NCI-H1105 (cell line): Measurements from ENCODE around the gene GLI2.

ENCODE experiments used
- DNase-seq: peaks from one replicate; lab custom pipeline; 2025; lab: John Stamatoyannopoulos, UW

GLI2 gene

DNA sequence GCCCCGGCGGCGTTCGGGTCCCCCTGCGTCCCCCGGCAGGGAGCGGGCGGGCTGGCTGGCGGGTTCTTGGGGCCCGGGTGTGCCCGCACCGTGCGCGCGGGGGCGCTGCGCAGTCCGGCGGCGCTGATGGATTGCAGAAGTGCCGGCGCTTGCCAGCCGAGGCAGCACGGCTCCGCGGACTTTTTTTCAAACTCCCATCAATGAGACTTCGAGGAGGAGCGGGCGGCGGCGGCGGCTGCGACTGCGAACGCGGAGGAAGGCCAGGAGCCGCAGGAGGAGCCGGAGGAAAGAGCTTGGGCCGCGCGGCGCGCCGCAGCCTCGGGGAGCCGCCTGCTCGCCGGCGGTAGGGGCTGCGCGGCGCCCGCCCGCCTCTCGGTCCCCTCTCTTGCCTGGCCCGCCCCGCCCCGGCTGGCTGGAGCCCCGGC lies at the start of gene GLI2:
TSS of gene GLI2 (plus strand) at position 123 of the 425 bp plus-strand sequence. CDS start 61,453 bp downstream, outside the sequence.
- DNase-seq: peak; percentile 71

DNA sequence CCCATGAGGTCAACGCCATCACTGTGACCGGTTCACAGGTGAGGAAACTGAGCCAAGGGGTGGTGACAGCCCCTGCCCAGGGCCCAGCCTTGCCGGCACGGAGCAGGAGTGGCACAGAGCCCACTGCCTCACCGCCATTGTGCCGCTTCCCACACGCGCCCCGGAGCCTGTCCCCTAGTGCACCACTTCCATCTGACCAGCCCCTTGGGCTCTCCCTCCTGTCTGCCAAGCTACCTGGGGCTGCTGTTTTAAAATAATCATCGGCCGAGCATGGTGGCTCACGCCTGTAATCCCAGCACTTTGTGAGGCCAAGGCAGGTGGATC lies 49.7 kb upstream of the GLI2 start:
- no peak for DNase-seq

DNA sequence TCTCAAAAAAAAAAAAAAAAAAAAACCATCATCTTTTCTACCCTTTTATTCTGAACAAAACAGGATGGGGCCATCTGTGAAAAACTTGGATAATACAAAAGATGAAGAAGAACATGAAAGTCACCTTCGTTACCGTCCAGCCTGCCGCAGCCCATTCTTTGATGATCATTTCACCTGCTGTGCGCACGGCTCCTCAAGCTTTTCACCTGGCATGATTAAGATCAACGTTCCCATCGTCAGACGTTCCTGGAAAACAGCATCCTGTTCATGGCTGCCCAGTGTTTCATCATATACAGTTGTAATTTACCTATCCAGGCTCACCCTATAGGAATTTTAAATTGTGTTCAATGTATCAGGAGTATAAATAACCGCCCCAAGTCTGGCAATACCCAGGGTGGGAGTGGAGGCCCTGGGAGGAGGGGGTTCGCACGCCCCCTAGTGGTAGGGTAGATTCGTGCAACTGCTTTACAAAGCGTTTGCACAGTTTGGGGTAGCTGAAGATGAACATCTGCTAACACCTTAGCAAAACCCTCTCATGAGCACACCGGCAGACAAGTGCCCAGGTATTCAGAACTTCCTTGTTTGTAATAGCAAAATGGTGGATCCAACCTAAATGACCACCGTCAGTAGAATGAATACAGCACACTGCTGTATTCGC lies 49.0 kb upstream of the GLI2 start:
- DNase-seq: no peak

DNA sequence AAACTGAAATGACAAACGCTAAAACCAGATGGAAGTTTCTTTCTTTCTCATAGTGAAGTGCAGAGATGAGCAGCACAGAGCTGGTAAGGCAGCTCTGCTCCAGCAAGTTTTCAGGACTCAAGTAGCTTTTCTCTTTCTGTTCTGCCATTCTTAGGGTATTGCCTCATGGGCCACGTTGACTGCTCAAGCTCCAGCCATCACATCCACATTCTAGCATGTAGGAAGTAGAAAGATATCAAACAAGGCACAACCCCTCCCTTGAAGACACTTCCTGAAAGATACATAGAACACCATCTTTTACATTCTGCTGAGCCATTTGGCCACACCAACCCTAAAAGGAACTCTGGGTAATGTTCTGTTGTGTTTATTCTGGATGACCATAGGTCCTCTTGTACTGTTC lies 48.5 kb upstream of the GLI2 start:
- DNase-seq: no peak

DNA sequence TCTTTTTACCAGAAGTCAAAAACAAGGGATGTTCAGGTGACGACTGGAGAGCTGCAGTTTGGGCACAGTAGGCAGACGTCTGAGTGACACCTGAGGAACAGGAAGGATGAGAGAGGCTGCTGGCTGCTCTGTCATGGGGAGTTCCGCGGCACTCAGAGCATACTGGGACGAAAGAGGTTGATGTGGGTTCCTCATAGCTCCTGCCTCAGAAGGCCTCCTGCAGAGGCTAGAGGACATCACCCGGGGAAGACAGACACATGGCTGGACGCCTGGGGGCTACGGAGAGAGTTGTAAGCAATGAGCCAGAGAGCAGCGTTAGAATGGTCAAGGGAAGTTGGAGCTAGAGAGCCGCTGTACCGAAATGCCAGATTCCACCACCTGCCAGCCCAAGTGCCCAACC lies 45.1 kb upstream of the GLI2 start:
- no peak for DNase-seq

DNA sequence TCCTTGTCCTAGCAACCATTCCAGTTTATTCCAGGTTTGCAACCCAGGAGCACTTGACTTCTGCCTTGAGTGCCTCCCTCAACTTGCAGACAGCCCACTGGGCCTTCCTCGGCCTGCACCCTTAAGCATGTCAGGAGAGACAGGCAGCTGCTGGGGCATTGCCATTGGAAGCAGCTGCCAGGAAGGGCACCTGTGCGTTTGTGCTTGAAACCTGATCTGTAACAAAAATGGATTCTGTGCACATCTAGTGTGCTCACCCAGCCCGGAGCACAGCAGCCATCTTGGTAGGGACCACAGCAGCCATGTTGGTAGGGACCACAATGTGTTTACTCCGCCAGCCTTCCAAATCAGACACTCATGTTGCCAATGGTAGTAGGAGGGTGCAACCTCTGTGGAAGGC lies 44.3 kb upstream of the GLI2 start:
- DNase-seq: peak; percentile 5

DNA sequence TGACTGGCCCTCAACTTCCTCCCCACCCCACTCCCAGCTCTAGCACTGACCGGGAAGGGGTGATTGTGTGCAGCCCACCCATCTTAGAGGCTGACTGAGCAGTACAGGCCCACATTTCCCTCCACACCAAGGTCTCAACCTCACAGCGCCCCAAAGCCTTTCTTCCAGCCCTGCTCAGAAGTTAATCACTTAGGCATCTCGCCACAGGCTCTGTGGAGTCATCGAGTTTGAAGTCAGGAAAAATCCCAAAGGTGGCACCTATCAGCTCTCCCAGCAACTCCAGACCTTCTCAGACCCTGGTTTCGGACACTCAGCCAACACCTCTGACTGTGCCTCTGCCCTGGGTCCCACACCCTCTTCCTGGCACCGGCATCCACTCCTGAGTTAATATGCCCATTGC lies 43.0 kb upstream of the GLI2 start:
- no peak for DNase-seq

DNA sequence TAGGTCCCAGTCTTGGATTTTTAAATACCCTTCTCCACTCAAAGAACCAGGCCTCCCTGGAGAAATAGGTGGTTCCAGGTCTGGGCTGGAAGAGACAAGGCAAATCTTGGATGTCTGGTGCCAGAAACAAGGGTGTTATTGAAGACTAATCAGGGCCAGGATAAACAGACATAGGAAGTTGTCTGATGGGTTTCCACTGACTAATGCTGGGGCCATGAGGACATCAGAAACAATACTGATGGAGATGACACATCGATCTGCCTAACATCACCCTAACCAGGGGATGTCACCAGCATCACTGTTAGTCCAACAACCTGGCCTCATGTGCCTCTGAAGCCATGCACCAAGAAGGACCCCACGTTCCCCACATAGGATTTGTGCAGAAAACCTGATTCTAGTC lies 42.5 kb upstream of the GLI2 start:
- DNase-seq: no peak

DNA sequence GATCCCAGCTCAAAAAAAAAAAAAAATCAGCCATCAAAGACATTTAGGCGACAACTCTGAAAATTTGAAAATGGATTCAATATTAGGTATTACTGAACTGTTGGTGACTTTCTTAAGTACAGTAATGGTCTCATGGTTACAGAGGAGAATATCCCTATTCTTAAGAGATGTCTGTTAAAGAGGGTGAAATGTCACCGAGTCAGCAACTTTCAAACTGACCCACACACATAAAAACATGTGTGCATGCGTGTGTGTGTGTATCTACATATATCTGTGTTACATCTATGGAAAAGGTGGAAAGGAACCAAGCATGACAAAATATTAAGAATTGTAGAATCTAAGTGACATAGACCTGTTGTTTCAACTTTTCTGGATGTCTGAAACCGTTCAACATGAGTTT lies 41.6 kb upstream of the GLI2 start:
- no peak for DNase-seq

DNA sequence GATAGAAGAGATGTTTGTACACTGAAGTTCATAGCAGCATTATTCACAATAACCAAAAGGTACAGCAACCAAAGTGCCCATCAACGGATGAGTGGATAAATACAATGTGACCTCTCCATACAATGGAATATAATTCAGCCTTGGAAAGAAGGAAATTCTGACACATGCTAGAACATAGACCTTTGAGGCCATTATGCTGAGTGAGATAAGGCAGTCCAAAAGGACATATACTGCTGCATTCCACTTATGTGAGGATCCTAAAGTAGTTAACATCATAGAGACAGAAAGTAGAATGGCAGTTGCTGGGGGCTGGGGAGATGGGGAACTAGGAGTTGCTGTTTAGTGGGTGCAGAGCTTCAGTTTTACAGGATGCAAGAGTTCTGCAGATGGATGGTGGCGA lies 38.2 kb upstream of the GLI2 start:
- DNase-seq: no peak

DNA sequence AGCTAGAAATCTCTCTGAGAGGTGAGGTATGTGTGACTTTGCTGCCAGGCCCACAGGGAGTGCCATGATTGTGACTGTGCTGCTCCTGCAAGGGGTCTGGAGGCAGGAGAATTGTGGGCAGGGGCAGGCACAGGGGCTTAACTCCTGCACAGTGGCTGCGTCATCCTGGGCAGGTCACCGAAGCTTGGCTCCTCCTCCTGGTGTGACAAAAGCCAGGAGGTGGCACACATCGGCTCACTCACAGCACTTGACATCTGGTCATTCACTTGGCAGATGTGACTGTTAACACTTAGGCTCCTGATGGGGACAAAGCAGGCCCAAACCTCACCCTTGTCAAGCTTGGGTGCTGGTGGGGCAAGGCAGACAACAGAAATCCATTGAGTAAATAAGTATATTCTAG lies 36.4 kb upstream of the GLI2 start:
- DNase-seq: no peak

DNA sequence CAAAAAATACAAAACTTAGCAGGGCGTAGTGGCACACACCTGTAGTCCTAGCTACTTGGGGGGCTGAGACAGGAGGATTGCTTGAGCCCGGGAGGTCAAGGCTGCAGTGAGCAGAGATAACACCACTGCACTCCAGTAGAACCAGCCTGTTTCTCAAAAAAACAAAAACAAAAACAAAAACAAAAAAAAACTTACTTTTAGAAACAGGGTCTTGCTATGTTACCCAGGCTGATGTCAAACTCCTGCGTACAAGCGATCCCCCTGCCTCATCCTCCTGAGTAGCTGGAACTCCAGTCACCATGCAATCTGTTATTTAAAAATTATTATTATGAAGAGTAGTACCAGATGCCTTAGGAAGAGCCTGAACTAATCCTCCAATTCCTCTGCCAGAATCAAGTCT lies 35.0 kb upstream of the GLI2 start:
- DNase-seq: no peak

DNA sequence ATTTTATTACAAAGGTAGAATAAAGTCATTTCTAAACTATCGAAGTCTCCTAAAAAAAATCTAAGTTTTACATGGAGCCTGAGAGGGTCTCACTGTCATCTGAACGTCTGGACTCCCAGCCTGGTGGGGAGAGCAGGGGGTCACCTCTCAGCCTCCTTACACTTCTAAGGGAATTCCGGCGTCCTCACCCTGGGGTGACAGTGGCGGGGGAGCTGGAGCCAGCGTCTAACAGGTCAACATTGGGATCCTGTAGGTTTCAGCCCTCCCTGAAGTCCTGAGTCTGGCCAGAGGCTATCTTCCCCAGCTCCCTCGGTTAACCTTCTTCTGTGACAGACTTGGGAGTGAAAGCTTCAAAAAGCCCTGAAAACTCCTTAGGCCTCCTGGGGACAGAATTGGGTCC lies 34.6 kb upstream of the GLI2 start:
- no peak for DNase-seq

DNA sequence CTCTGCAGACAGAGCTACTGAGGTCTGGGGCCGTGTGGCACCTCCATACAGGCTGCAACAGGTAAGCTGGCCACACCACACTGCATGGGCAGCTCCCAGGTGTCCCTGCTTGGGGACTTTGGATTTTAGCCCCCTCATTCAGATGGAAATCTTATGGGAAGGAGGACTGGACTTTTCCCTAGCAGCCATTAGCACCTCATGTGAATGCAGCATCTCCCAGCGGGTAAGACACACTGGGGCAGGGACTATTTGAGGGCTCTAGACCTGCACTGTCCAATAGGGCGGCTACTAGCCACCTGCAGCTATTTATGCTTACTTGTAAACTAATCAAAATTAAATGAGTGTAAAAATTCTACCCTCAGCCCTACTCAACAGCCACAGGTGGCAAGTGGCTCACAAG lies 34.2 kb upstream of the GLI2 start:
- no peak for DNase-seq

DNA sequence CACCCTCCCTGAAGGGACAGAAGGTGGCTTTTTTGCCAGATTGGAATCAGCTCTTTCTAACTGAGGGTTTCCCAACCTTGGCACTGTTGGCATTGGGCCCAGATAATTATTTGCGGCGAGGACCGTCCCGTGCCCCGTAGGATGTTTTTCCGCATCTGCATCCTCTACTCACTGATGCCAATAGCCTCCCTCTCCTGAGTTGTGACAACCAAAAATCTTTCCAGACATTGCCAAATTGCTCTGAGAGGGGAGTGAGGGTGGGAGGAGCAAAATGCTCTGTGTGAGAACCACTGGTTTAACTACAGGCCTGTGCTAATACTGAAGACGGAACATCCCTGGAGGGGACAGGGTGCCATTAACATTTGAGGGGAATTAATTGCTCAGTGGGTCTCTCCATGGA lies 33.6 kb upstream of the GLI2 start:
- DNase-seq: no peak

DNA sequence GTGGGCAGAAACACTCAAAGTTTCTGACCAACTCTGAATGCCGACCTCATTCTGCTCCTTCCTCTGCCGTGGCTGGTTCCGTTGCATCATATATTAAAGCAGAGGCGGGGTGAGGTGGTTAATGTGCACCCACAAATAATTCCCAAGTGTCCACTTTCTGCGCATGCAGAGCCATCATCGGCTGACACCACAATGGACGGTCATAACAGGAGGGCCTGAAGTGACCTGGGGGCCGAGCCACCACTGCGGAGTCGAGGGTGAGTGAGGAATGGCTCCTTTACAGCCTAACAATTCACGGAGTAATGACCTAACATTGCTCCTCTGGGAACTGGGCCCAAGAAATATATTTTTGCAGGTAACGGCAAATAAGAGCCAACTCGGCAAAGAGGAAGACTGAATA lies 32.9 kb upstream of the GLI2 start:
- no peak for DNase-seq

DNA sequence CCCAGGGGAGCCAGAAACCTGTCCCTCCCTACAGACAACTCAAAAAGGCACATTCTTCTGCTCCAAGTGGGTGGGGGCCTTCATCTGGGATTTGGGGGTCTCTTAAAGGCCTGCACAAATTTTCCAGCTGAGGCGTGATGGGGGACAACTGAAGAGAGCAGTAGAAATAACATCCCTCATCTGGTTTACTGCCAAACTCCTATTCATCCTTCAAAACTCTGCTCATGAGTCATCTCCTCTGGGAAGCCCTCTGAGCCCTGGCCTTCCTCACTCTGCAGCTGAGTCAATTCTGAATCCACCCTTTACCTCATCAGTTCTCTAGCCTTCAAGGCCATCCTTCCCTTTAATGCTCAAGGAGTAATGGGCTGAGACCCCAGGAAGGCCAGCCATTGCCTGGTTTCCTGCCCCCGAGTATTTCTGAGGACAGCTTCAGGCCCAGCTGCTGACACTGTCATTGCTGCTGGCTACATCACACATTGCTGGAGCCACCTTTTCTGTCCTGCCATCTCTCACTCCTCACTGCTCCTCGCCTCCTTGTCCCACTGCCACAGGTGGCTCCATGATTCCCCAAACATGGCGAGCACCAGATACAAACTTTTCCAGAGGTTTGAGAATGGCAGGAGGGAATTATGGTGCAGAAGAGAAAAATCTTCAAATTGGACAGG lies 32.2 kb upstream of the GLI2 start:
- DNase-seq: no peak

DNA sequence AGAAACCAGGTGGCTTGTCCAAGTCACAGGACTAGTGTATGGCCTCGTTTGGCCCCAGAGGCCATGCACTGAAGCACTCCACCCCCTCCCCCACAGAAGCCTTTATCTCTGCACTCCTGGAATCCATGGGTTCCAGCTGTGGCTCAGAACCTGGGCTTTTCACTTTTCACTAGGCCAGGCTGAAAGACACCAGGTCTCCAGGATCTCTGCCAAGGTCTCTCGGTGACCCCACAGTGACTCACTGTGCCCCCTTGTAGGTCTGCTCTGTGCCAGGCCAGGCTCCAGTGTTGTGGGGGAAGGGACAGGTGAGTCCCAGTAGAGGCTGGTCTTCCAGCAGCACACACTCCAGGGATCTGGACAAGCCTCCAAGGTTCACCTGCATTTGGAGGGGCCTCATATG lies 31.0 kb upstream of the GLI2 start:
- DNase-seq: no peak

DNA sequence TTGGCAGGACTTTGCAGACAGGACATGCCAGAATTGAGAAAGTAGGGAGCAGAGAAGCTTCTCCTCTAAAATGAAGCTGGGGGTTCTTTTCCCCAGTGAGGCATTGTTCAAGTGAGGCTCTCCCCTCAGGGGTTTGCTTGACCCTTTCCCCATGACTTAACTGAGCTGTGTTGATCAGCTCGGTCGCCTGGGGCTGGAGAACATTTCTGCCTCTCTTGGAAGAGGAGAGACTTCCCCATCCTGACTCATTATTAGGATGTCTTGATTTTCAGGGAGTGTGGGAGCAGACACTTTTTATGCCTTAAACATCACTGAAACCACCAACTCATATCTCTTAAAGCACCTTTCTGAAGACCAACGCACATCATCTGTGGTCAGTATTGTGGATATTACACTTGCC lies 27.9 kb upstream of the GLI2 start:
- no peak for DNase-seq

DNA sequence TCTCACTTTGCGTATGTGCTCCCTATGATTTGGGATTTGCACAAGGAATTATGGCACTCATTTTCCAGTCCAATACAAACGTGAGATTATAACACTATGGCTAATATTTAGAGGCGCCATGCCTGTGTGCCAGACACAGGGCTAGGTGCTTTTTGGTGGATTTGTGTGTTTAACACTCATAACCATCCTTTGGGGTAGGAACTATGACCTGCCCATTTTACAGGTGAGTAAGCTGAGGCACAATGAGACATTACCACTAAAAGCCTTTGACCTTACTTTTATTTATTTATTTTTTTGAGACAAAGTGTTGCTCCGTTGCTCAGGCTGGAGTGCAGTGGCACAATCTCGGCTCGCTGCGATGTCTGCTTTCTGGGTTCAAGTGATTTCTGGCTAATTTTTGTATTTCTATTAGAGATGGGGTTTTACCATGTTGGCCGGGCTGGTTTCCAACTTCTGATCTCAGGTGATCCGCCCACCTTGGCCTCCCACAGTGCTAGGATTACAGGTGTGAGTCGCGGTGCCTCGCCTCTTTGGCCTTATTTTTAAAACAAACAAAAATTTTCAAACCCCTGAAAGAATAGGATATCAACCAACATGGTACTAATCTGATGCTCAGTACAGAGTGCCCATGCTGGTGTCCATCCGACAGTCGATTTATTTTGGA lies 26.6 kb upstream of the GLI2 start:
- no peak for DNase-seq

DNA sequence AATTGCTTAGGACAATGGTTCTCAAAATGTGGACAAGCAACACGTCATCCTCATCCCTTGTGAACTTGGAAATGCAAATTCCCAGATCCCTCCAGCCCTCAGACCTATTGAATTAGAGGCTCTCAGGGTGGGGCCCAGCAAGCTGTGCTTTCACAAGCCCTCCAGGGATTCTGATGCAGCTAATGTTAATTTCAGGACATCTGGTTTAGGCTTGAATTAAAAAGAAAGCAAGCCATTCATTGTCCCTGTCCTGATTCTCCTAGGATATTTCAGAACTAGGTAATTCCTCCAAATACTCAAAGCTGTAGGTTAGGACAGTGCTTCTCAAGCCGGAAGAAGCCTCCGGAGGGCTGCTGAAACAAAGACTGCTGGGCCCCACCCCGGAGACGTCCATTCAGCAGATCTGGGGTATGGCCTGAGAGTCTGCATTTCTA lies 26.0 kb upstream of the GLI2 start:
- no peak for DNase-seq

DNA sequence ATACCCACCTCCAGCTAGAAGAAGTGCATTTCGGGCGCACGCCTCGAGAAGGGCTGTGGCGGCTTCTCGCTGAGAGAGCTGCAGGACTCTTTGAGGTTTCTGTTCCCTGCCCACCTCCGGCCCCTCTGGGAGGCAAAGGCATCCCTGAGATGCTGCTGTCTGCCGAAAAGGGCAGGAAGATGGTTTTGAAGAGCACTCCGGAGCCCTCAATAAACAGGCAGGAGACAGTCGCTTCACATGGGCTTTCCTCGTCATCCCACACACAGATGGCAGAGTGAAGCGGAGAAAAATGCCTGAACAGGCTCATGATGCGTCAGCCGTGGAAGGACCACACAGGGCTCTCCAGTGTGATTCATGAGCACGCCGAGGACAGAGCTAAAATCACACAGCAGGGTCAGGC lies 25.4 kb upstream of the GLI2 start:
- no peak for DNase-seq

DNA sequence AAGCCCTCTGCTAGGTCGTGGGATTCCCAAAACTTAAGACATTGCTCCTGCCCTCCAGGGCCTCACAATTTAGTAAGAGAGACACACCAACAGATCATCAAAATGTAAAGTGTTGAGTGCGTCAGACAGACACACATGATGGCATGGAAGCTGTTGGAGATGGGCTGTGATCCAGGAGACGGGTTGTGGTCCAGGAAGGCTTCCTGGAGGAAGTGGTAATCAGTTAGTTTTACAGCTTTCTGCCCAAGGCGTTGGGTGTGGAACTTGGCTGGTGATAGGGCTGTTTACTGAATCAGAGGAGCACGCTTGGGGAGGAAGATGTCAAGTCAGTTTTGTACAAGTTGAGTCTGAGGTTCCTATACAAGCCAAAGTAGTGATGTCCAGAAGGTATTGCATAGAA lies 24.0 kb upstream of the GLI2 start:
- DNase-seq: no peak

DNA sequence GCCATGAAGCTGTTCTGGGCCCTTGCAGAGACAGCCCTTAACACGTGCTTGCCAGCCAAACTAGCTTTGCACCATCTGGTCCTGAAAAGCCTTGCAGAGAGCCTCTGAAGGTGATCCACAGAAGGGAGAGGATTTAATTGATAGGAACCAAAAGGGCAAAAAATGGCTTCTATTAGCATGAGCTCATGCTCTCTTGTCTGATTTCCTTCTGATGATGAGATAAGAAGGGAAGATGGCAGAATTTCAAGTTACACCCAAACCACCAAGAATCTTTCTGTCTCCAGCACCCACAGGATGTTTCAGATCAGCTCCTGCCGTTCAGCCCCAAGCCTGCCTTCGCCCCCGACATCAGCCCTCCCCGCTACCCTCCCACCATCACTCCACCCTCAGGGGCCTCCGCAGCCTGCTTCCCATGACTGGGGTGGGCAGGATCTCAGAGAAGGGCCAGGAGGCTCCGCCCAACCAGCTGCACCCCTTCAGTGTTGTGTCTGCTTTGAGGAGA lies 23.4 kb upstream of the GLI2 start:
- no peak for DNase-seq
